ENCODE results near the gene DHRS3. TPM values are rescaled to one million over a fixed set of nuclear protein-coding genes. Genes with fewer than 3 reads are reported as not detected.

DHRS3 gene
- total and polyA plus RNA-seq, 2 donors (not counting 1 experiment from before 2014, with no cell fraction given): 8.4 to 36.8 TPM

GRCh38 chr1:12537294-12537693, 80.7 kb downstream of the DHRS3 start:
- no peaks in the 10 kb centered on the region for H4K20me1 ChIP-seq (ENCODE audit: control insufficient read depth, extremely low read depth, insufficient read depth, low read length)
- no peaks in the 10 kb centered on the region for H3K79me2 ChIP-seq (ENCODE audit: control insufficient read depth, insufficient read depth, low read length)
- no peak overlapping the region for H2AFZ ChIP-seq (ENCODE audit: low read length)
- H3K27me3 ChIP-seq (ENCODE audit: control insufficient read depth, insufficient read depth, low read length): no peaks in the 10 kb centered on the region
- H3K9me3 ChIP-seq (ENCODE audit: control insufficient read depth, insufficient read depth, low read depth, low read length): no peaks in the 10 kb centered on the region
- no peak overlapping the region for H3K4me3 ChIP-seq (replicated peaks in 1 of 4; ENCODE audit: control extremely low read depth in 1 of 4, insufficient read depth in 1 of 4, low read depth in 3 of 4, low read length in 4 of 4)
- TF ChIP-seq CTCF (conservative IDR thresholded peaks at IDR 0.05 in 1 of 2, IDR thresholded peaks at IDR 0.05 in 1 of 2; ENCODE audit: low read depth in 1 of 2, low read length in 2 of 2): no peak
- TF ChIP-seq EZH2 (IDR thresholded peaks at IDR 0.05; ENCODE audit: low read length, missing control alignments): no peak
- H3K36me3 ChIP-seq (ENCODE audit: control insufficient read depth, insufficient read depth, low read length): no peaks in the 10 kb centered on the region
- no peak for DNase-seq (ENCODE audit: low read depth in 2 of 2)
- H3K9ac ChIP-seq (ENCODE audit: insufficient read depth, low read length): no peak overlapping the region
- no peak overlapping the region for H3K27ac ChIP-seq (ENCODE audit: insufficient read depth, low read length)
- H3K4me1 ChIP-seq (ENCODE audit: control insufficient read depth, extremely low read depth, insufficient read depth, low read length): peaks cover 21% of the 10 kb centered on the region
- H3K4me2 ChIP-seq (ENCODE audit: extremely low read depth, insufficient read depth, low read length): no peak overlapping the region

GRCh38 chr1:12536023-12536639, 81.9 kb downstream of the DHRS3 start:
- DNase-seq (ENCODE audit: low read depth in 2 of 2): no peak
- TF ChIP-seq EZH2 (IDR thresholded peaks at IDR 0.05; ENCODE audit: low read length, missing control alignments) (no peak), CTCF (conservative IDR thresholded peaks at IDR 0.05 in 1 of 2, IDR thresholded peaks at IDR 0.05 in 1 of 2; ENCODE audit: low read depth in 1 of 2, low read length in 2 of 2) (no peak)
- no peaks in the 10 kb centered on the region for H4K20me1 ChIP-seq (ENCODE audit: control insufficient read depth, extremely low read depth, insufficient read depth, low read length)
- H3K9ac ChIP-seq (ENCODE audit: insufficient read depth, low read length): no peak overlapping the region
- H3K4me1 ChIP-seq (ENCODE audit: control insufficient read depth, extremely low read depth, insufficient read depth, low read length): peaks cover 13% of the 10 kb centered on the region
- H3K27me3 ChIP-seq (ENCODE audit: control insufficient read depth, insufficient read depth, low read length): no peaks in the 10 kb centered on the region
- H3K79me2 ChIP-seq (ENCODE audit: control insufficient read depth, insufficient read depth, low read length): no peaks in the 10 kb centered on the region
- no peak overlapping the region for H3K4me3 ChIP-seq (replicated peaks in 1 of 4; ENCODE audit: control extremely low read depth in 1 of 4, insufficient read depth in 1 of 4, low read depth in 3 of 4, low read length in 4 of 4)
- no peaks in the 10 kb centered on the region for H3K9me3 ChIP-seq (ENCODE audit: control insufficient read depth, insufficient read depth, low read depth, low read length)
- no peaks in the 10 kb centered on the region for H3K36me3 ChIP-seq (ENCODE audit: control insufficient read depth, insufficient read depth, low read length)
- H3K27ac ChIP-seq (ENCODE audit: insufficient read depth, low read length): no peak overlapping the region
- no peak overlapping the region for H2AFZ ChIP-seq (ENCODE audit: low read length)
- H3K4me2 ChIP-seq (ENCODE audit: extremely low read depth, insufficient read depth, low read length): no peak overlapping the region

GRCh38 chr1:12532405-12533315, 85.3 kb downstream of the DHRS3 start:
- peaks cover 4% of the 10 kb centered on the region for H3K4me1 ChIP-seq (ENCODE audit: control insufficient read depth, extremely low read depth, insufficient read depth, low read length)
- H2AFZ ChIP-seq (ENCODE audit: low read length): no peak overlapping the region
- H3K36me3 ChIP-seq (ENCODE audit: control insufficient read depth, insufficient read depth, low read length): no peaks in the 10 kb centered on the region
- H4K20me1 ChIP-seq (ENCODE audit: control insufficient read depth, extremely low read depth, insufficient read depth, low read length): no peaks in the 10 kb centered on the region
- no peak overlapping the region for H3K4me2 ChIP-seq (ENCODE audit: extremely low read depth, insufficient read depth, low read length)
- DNase-seq (ENCODE audit: low read depth in 2 of 2): no peak
- H3K27me3 ChIP-seq (ENCODE audit: control insufficient read depth, insufficient read depth, low read length): no peaks in the 10 kb centered on the region
- H3K27ac ChIP-seq (ENCODE audit: insufficient read depth, low read length): no peak overlapping the region
- H3K79me2 ChIP-seq (ENCODE audit: control insufficient read depth, insufficient read depth, low read length): no peaks in the 10 kb centered on the region
- TF ChIP-seq CTCF (conservative IDR thresholded peaks at IDR 0.05 in 1 of 2, IDR thresholded peaks at IDR 0.05 in 1 of 2; ENCODE audit: low read depth in 1 of 2, low read length in 2 of 2) (no peak), EZH2 (IDR thresholded peaks at IDR 0.05; ENCODE audit: low read length, missing control alignments) (no peak)
- no peaks in the 10 kb centered on the region for H3K9me3 ChIP-seq (ENCODE audit: control insufficient read depth, insufficient read depth, low read depth, low read length)
- H3K4me3 ChIP-seq (replicated peaks in 1 of 4; ENCODE audit: control extremely low read depth in 1 of 4, insufficient read depth in 1 of 4, low read depth in 3 of 4, low read length in 4 of 4): no peak overlapping the region
- no peak overlapping the region for H3K9ac ChIP-seq (ENCODE audit: insufficient read depth, low read length)
